GM21576 (cell line): ENCODE data around the gene IFRD1.
"Not testable (repeated sequence)": the region's sequence is repeated elsewhere in the genome, so short reads cannot be mapped to it uniquely, and the experiment has no call there.

Source experiments
- ATAC-seq: cut with Tn5 transposase; IDR thresholded peaks from one replicate; pipeline ENCODE4 v1.9.1; 2021; ENCODE audit warnings: mild to moderate bottlenecking, moderate library complexity; ENCODE audit not compliant: unreplicated experiment

IFRD1 gene

GRCh38 chr7:112439476-112439875 is 10.8 kb upstream of the IFRD1 start:
- ATAC-seq: no peak

- ATAC-seq: no peak
Measured at GRCh38 chr7:112442210-112442609, 8.1 kb upstream of the IFRD1 start.

DNA sequence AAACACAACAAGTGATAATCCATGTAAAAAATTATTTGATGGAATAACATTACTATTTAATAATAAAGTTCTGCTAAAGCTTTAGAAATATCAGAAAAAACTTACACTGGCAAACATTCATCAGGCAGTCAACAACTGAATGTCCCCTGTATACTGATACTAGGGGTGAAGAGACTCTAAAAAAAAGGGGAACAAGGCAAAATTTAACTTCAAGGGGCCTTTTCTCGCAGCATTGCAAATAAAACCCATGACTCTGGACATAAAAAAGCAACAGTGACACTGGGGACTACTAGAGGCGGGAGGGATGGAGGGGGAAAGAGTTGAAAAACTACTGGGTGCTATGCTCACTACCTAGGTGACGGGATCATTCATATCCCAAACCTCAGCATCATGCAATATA is 5.8 kb upstream of the IFRD1 start:
- ATAC-seq: no peak

GRCh38 chr7:112446431-112446830 is 3.8 kb upstream of the IFRD1 start:
- no peak for ATAC-seq

- no peak for ATAC-seq
Measured at GRCh38 chr7:112447406-112447805, 2.9 kb upstream of the IFRD1 start.

- ATAC-seq: no peak
Measured at GRCh38 chr7:112448381-112448780, 1.9 kb upstream of the IFRD1 start.

DNA sequence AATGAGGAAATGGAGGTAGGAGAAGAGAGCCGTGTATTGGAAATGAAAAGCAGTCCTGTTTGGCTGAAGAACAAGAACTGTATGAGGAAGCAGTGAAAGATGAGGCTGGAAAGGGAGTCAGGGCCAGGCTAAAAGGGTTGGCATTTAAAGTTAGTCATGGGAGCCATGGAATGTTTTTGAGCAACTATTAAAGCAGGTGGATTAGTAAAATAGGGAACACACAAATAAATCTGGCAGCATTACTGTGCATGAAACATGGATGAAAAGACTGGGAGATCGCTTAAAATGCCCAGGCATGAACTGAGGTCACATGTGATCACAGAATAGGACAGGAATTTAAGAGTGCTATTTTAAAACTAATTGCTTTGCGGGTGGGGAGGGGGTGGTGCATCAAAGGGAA is 1.4 kb upstream of the IFRD1 start:
- ATAC-seq: no peak

GRCh38 chr7:112449353-112449752 is 907 bp upstream of the IFRD1 start:
- ATAC-seq: no peak

- ATAC-seq: peak; percentile 78
Measured at GRCh38 chr7:112450807-112451761, 824 bp downstream of the IFRD1 start.

GRCh38 chr7:112452102-112452888 is 2.0 kb downstream of the IFRD1 start:
- ATAC-seq: no peak

GRCh38 chr7:112453505-112454171 is 3.4 kb downstream of the IFRD1 start:
- no peak for ATAC-seq

DNA sequence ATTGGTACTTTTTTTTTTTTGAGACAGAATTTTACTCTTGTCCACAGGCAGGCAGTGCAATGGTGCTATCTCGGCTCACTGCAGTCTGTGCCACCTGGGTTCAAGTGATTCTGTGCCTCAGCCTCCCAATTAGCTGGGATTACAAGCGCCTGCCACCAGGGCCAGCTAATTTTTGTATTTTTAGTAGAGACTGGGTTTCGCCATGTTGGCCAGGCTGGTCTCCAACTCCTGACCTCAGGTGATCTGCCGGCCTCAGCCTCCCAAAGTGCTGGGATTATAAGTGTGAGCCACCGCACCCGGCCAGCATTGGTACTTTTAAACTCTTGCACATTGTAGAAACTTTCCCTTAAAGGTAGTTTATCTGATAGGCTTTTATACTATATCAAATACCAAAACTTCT is 3.9 kb downstream of the IFRD1 start:
- not testable (repeated sequence) for ATAC-seq

GRCh38 chr7:112459645-112460044 is 9.4 kb downstream of the IFRD1 start:
- ATAC-seq: no peak

- no peak for ATAC-seq
Measured at GRCh38 chr7:112462236-112462635, 12.0 kb downstream of the IFRD1 start.

DNA sequence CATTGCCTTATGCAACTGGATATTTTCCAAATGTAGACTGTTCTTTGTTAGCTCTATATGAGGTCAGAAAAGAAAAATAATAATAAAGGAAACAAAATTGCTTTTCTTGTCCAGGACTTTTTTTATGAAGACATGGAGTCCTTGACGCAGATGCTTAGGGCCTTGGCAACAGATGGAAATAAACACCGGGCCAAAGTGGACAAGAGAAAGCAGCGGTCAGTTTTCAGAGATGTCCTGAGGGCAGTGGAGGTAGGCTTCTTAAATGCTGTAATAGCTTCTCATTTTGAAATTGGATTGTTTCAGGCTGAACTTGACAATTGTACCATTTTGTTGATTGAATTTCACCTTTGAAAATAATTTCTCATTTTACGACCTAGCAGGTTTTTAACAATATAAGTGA is 17.6 kb downstream of the IFRD1 start:
- no peak for ATAC-seq

DNA sequence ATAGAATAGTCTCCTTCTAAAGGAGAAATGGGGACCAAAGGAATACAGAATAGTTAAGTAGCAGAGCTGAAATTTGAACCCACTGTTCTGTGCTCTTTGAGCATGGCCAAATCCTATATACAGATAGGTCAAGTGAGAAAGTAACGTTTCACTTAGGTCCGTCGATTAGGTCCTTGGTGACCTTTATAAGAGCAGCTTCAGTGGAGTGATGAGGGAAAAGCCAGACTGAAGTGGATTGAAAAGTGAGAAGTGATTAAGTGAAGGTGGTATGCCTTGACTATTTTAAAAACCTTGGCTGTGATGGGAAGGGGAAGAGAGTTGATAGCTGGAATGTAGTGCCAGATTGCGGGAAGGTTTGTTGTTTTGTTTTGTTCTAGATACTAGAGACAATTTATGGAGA is 19.9 kb downstream of the IFRD1 start:
- ATAC-seq: no peak

DNA sequence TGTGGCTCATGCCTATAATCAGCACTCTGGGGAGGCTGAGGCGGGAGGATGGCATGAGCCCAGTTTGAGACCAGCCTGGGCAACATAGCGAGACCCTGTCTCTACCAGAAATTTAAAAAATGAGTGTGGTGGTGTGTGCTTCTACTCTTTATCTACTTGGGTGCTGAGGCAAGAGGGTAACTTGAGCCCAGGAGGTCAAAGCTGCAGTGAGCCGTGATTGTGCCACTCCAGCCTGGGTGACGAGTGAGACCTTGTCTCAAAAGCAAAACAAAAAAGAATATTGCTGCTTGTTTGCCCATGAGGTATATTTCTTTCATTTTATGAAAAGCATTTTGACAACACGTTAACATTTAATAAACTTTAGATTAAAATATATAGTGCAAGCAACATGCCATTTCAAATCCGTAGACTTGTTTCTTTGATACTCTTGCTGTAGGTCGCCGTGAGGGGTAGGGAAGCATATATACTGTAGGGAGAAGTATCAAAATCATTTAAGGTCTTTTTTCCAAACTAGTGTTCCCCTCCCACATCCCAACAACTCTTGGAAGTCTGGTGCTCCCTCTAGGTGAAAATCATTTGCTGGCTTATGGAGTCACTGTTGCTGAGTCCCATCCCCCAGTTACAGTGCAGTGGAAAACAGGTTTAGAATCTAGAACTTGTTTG is 26.3 kb downstream of the IFRD1 start:
- no peak for ATAC-seq

- ATAC-seq: no peak
Measured at GRCh38 chr7:112481121-112481736, 31.0 kb downstream of the IFRD1 start.

DNA sequence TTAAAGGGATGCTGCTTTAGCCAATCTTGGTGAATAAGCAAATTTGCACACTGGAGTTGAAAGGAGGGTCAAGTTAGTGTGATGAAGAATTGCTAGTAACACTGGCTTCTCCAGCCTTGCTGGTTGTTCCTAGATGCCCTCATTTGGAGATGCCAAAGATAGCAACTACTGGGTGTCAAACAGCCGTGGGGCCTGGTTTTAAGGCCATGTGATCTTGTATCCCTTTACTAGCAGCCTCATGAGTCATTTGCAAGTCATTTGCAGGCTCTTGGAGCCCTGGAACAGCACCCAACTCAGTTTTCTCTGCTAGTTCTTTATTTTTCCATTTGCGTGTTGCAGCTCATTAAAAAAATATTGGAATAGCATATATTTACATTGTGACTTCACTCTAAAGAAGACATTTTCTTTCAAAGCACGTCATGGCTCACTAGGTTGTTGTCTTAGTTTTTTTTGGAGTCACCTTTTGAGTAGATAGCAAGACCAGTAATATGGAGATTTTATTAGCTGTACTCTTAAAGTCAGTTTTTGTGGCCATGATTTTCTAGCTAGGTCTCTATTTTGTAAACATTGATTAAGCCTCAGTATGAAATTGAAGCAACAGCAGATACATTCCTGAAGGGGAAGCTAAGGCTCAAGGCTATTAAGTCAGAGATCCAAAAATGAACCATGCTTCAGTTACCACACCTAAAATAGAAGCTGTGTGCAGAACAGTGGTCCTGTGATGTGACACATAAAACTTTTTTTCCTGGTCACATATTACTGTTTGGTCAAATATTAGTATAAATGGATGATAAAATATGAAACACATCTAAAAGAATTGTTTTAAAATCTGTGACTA is 31.8 kb downstream of the IFRD1 start:
- no peak for ATAC-seq
